NCI-H2029 treated with DMSO at 0.1 percent for 48 hours (cell line): Measurements from ENCODE around the gene HEPACAM.
"Not testable (repeated sequence)": the region's sequence is repeated elsewhere in the genome, so short reads cannot be mapped to it uniquely, and the experiment has no call there.

Source experiments
- DNase-seq: peaks from one replicate; lab custom pipeline; 2025; lab: John Stamatoyannopoulos, UW

Gene HEPACAM

GRCh38 chr11:124935548-124936514, at the start of gene HEPACAM:
Gene HEPACAM, minus strand, starts transcription at chr11:124936047. Its CDS starts 41 bp downstream, at chr11:124936006.
- DNase-seq, result no peak

- DNase-seq, result no peak
Observed at GRCh38 chr11:124984512-124984854, 48.6 kb upstream of the HEPACAM start.

GRCh38 chr11:124983674-124984511, 48.0 kb upstream of the HEPACAM start:
- DNase-seq, result no peak

GRCh38 chr11:124982043-124982442, 46.2 kb upstream of the HEPACAM start:
- no peak for DNase-seq

GRCh38 chr11:124978316-124978715, 42.5 kb upstream of the HEPACAM start:
- DNase-seq, result no peak

- DNase-seq, result no peak
Observed at GRCh38 chr11:124977006-124977405, 41.2 kb upstream of the HEPACAM start.

- DNase-seq, result no peak
Observed at GRCh38 chr11:124976531-124976930, 40.7 kb upstream of the HEPACAM start.

- DNase-seq, result no peak
Observed at GRCh38 chr11:124971810-124972209, 36.0 kb upstream of the HEPACAM start.

- DNase-seq, result no peak
Observed at GRCh38 chr11:124970925-124971324, 35.1 kb upstream of the HEPACAM start.

- not testable (repeated sequence) for DNase-seq
Observed at GRCh38 chr11:124968197-124968596, 32.4 kb upstream of the HEPACAM start.

- no peak for DNase-seq
Observed at GRCh38 chr11:124961972-124962609, 26.2 kb upstream of the HEPACAM start.

GRCh38 chr11:124955035-124955434, 19.2 kb upstream of the HEPACAM start:
- DNase-seq, result no peak

- DNase-seq, result no peak
Observed at GRCh38 chr11:124954590-124954955, 18.7 kb upstream of the HEPACAM start.

- peak; percentile 70 for DNase-seq
Observed at GRCh38 chr11:124953753-124954589, 18.1 kb upstream of the HEPACAM start, which contains the start of gene CCDC15. Gene CCDC15, plus strand, starts transcription at chr11:124954202. Its CDS starts 531 bp downstream, at chr11:124954733.

GRCh38 chr11:124951341-124951740, 15.5 kb upstream of the HEPACAM start:
- DNase-seq, result no peak

- DNase-seq, result no peak
Observed at GRCh38 chr11:124950601-124951330, 14.9 kb upstream of the HEPACAM start.

GRCh38 chr11:124946735-124947141, 10.9 kb upstream of the HEPACAM start:
- DNase-seq, result no peak

- DNase-seq, result no peak
Observed at GRCh38 chr11:124945826-124946225, 10.0 kb upstream of the HEPACAM start.

- no peak for DNase-seq
Observed at GRCh38 chr11:124944565-124944964, 8.7 kb upstream of the HEPACAM start.

- no peak for DNase-seq
Observed at GRCh38 chr11:124943741-124944140, 7.9 kb upstream of the HEPACAM start.

- DNase-seq, result no peak
Observed at GRCh38 chr11:124943254-124943616, 7.4 kb upstream of the HEPACAM start.
